A549 (cell line): ENCODE measurements around the gene MKNK2. TPM values are rescaled to one million over a fixed set of nuclear protein-coding genes. Genes with fewer than 3 reads are reported as not detected.

Experiments
- ATAC-seq, 2 experiments: fragments of 200-7000 bp in 1 of 2; fragments of >200 bp in 1 of 2; cut with Nextera tagmentation in 1 of 2; cut with Tn5 transposase in 1 of 2; 3 replicates each; pipeline versions ENCODE4 v1.8.0 to v1.9.1; 2018 to 2020; ENCODE audit warnings: mild to moderate bottlenecking in 1 of 2, moderate library complexity in 1 of 2
- CTCF ChIA-PET: fragments of 300-600 bp; sonication (Branson Sonifier 250); formaldehyde crosslinking; extraction: SDS; loops from one replicate; lab custom pipeline; 2021; ENCODE audit warnings: antibody characterized with exemption, inconsistent platforms; lab: Yijun Ruan, JAX
- POLR2A ChIA-PET: fragments of 350-600 bp; formaldehyde crosslinking; extraction: SDS; loops from one replicate; lab custom pipeline; 2021; ENCODE audit warnings: antibody characterized with exemption, inconsistent platforms; lab: Yijun Ruan, JAX
- DNase-seq, 2 experiments: peaks; one replicate each; pipeline versions ENCODE4 v3.0.0 to v3.0.0-alpha.2; 2011 to 2016; ENCODE audit warnings: low read depth in 1 of 2, low spot score in 1 of 2
- FAIRE-seq: peaks from 2 replicates; lab custom pipeline; 2011; peaks lifted over from hg19 to GRCh38; lab: Jason Lieb, UNC
- H3K27ac ChIP-seq, 2 experiments: fragments of >200 bp; sonication (Bioruptor Twin); formaldehyde crosslinking; 3 replicates each; pipeline ENCODE4 v1.5.1; 2016 to 2017
- H3K4me1 ChIP-seq: fragments of >200 bp; sonication (Bioruptor Twin); formaldehyde crosslinking; 3 replicates; pipeline ENCODE4 v1.6.1; 2016
- H3K4me2 ChIP-seq: fragments of >200 bp; sonication (Bioruptor Twin); formaldehyde crosslinking; 3 replicates; pipeline ENCODE4 v1.6.1; 2016
- H3K4me3 ChIP-seq: fragments of >200 bp; sonication (Bioruptor Twin); formaldehyde crosslinking; 3 replicates; pipeline ENCODE4 v1.5.1; 2016
- H3K9me3 ChIP-seq: fragments of >200 bp; sonication (Bioruptor Twin); formaldehyde crosslinking; 3 replicates; pipeline ENCODE4 v1.6.1; 2016
- ATOH8 ChIP-seq: fragments of 250-450 bp; sonication (Bioruptor Pico); IDR thresholded peaks from 2 replicates; pipeline ENCODE4 v1.5.0; 2020; ENCODE audit warnings: low read depth, mild to moderate bottlenecking, moderate library complexity
- BCL3 ChIP-seq: fragments of >200 bp; sonication (Bioruptor Twin); formaldehyde crosslinking; IDR thresholded peaks from 3 replicates; pipeline ENCODE4 v1.6.1; 2016
- CBX8 ChIP-seq: fragments of 200-600 bp; sonication (generic); IDR thresholded peaks from 2 replicates; pipeline ENCODE4 v1.6.1; 2016
- CEBPB ChIP-seq, 2 experiments: fragments of >200 bp in 1 of 2; sonication (Bioruptor Twin) in 1 of 2; formaldehyde crosslinking in 1 of 2; IDR thresholded peaks; 2 replicates each; pipeline ENCODE4 v1.6.1; 2012 to 2016
- E2F6 ChIP-seq: IDR thresholded peaks from 2 replicates; pipeline ENCODE4 v1.6.1; 2012; ENCODE audit warnings: low read depth, borderline replicate concordance
- EHF ChIP-seq: fragments of 250-450 bp; sonication (Bioruptor Pico); IDR thresholded peaks from 2 replicates; pipeline ENCODE4 v1.5.0; 2020; ENCODE audit warnings: mild to moderate bottlenecking
- FOSL2 ChIP-seq, 2 experiments: fragments of 450-650 bp in 1 of 2; fragments of >200 bp in 1 of 2; sonication (Bioruptor Twin) in 1 of 2; formaldehyde crosslinking; IDR thresholded peaks; 2 replicates each; pipeline versions ENCODE4 v1.5.0 to v1.6.1; 2016 to 2020; ENCODE audit warnings: mild to moderate bottlenecking in 1 of 2, moderate library complexity in 1 of 2
- HEYL ChIP-seq: fragments of 250-450 bp; sonication (Bioruptor Pico); IDR thresholded peaks from 2 replicates; pipeline ENCODE4 v1.8.0; 2021; ENCODE audit warnings: mild to moderate bottlenecking, moderate library complexity
- HOXA7 ChIP-seq: fragments of 250-450 bp; sonication (Bioruptor Pico); IDR thresholded peaks from 2 replicates; pipeline ENCODE4 v1.5.0; 2020; ENCODE audit warnings: mild to moderate bottlenecking, moderate library complexity
- JUN ChIP-seq, 2 experiments: fragments of >200 bp; sonication (Bioruptor Twin); formaldehyde crosslinking; IDR thresholded peaks; 2 replicates in 1 of 2; 3 replicates in 1 of 2; pipeline ENCODE4 v1.6.1; 2016 to 2017
- JUNB ChIP-seq: fragments of >200 bp; sonication (Bioruptor Twin); formaldehyde crosslinking; IDR thresholded peaks from 2 replicates; pipeline ENCODE4 v1.6.1; 2016
- MAFK ChIP-seq: fragments of 450-650 bp; IDR thresholded peaks from 2 replicates; pipeline ENCODE4 v1.6.1; 2014; ENCODE audit not compliant: partially characterized antibody
- MAX ChIP-seq: IDR thresholded peaks from 2 replicates; pipeline ENCODE4 v1.6.1; 2012
- MAZ ChIP-seq: fragments of 150-350 bp; IDR thresholded peaks from 2 replicates; pipeline ENCODE4 v1.6.1; 2014; ENCODE audit warnings: antibody characterized with exemption, low read depth, low read length, borderline replicate concordance
- PBX3 ChIP-seq: IDR thresholded peaks from 2 replicates; pipeline ENCODE4 v1.6.1; 2012
- POLR2A ChIP-seq: IDR thresholded peaks from 2 replicates; pipeline ENCODE4 v1.6.1; 2012; ENCODE audit warnings: mild to moderate bottlenecking, low read length
- RFX5 ChIP-seq: fragments of 450-650 bp; IDR thresholded peaks from 2 replicates; pipeline ENCODE4 v1.7.1; 2014; ENCODE audit warnings: antibody characterized with exemption, mild to moderate bottlenecking, moderate library complexity
- SMC3 ChIP-seq: fragments of >200 bp; sonication (Bioruptor Twin); formaldehyde crosslinking; IDR thresholded peaks from 3 replicates; pipeline ENCODE4 v1.6.1; 2018; ENCODE audit warnings: inconsistent platforms
- TP53 ChIP-seq: fragments of 250-450 bp; sonication (Bioruptor Pico); IDR thresholded peaks from 2 replicates; pipeline ENCODE4 v1.5.0; 2021; ENCODE audit warnings: mild to moderate bottlenecking, moderate library complexity
- USF2 ChIP-seq: fragments of 450-650 bp; IDR thresholded peaks from 2 replicates; pipeline ENCODE4 v1.6.1; 2014; ENCODE audit warnings: antibody characterized with exemption
- ZSCAN20 ChIP-seq: fragments of 250-450 bp; sonication (Bioruptor Pico); IDR thresholded peaks from 2 replicates; pipeline ENCODE4 v1.8.0; 2022; ENCODE audit warnings: mild to moderate bottlenecking, moderate library complexity
- WGBS: methylation state at CpG from one replicate; pipeline ENCODE4 v1.1.6; 2017; ENCODE audit errors: missing lambda C conversion rate; 5-methylcytosine and 5-hydroxymethylcytosine counted together
- polyA plus RNA-seq, 4 experiments: library from polyadenylated mRNA; depleted of rRNA in 3 of 4; stranded (reverse); fragments of >200 nt; fragmentation: RNase III in 1 of 4; extraction: RNeasy Plus Mini Kit Qiagen cat#74134 plus additional on column Dnase treatment in 1 of 4; gene quantifications; 2 replicates in 3 of 4; 3 replicates in 1 of 4; pipeline ENCODE4 v1.2.3, GENCODE V29; 2011 to 2017

The MKNK2 gene
- polyA plus RNA-seq, 2 of the 4 experiments (the other 2 are of a cell fraction), result 48.3 to 56.7 TPM

- peak overlapping the region; percentile 51 for H3K4me3 ChIP-seq
- CTCF ChIA-PET, result interaction anchor here (2.5 kb wide), 1 partner anchor 8 kb away, joined by 9 read pairs; no protein-coding TSS in a partner anchor
- no peaks in the 10 kb centered on the region for H3K9me3 ChIP-seq
- TF ChIP-seq RFX5 (peak; percentile 88), HOXA7 (CRISPR knock-in tag) (no peak), TP53 (no peak), ATOH8 (no peak), MAX (peak; percentile 61; the same call in 1 of the 2 replicates), PBX3 (no peak), JUN (IDR thresholded peaks at IDR 0.05) (0 out of 5 replicates have a peak, but pooled peaks of 1 of the 2 experiments have one; percentile 12), FOSL2 (IDR thresholded peaks at IDR 0.05) (no peak), FOSL2 (CRISPR knock-in tag; IDR thresholded peaks at IDR 0.05) (no peak), MAZ (no peak), ZSCAN20 (CRISPR knock-in tag) (no peak), POLR2A (peak; percentile 44; the same call in 1 of the 2 replicates), CEBPB (IDR thresholded peaks at IDR 0.05) (0 out of 4 replicates have a peak, but pooled peaks of 1 of the 2 experiments have one; percentile 13), JUNB (no peak), BCL3 (0 out of 3 replicates have a peak, but pooled peaks have one; percentile 12), SMC3 (0 out of 3 replicates have a peak, but pooled peaks have one; percentile 9), EHF (no peak)
- DNase-seq (peak; percentile 79 to 98), ATAC-seq (peak; percentile 52 to 74), FAIRE-seq (no peak)
- H3K4me1 ChIP-seq, result peaks cover 47% of the 10 kb centered on the region
- H3K27ac ChIP-seq, result peak overlapping the region; percentile 99 to 100
- WGBS, result 6% methylated on average over 17 of the region's 50 CpGs
- POLR2A ChIA-PET, result interaction anchor here (0.5 to 2.8 kb wide), 3 partner anchors 10 to 252 kb away, joined by 3 to 13 read pairs (median 5); no protein-coding TSS in a partner anchor
- H3K4me2 ChIP-seq, result peak overlapping the region; percentile 99
These were observed 10.7 kb upstream of the MKNK2 start for GRCh38 chr19:2061495-2062388.

GRCh38 chr19:2060884-2061494, 9.9 kb upstream of the MKNK2 start:
- CTCF ChIA-PET, result interaction anchor here (2.5 kb wide), 1 partner anchor 9 kb away, joined by 9 read pairs; no protein-coding TSS in a partner anchor
- POLR2A ChIA-PET, result interaction anchor here (0.5 to 2.8 kb wide), 3 partner anchors 8 to 29 kb away, joined by 3 to 13 read pairs (median 6); no protein-coding TSS in a partner anchor

More at GRCh38 chr19:2060884-2061494, 9.9 kb upstream of the MKNK2 start:
- FAIRE-seq (no peak), DNase-seq (peak in 1 of 2 experiments; percentile 74), ATAC-seq (peak; percentile 28 to 42; a peak in 5 of 6 replicates)
- Histone ChIP-seq H3K4me3 (peak overlapping the region; percentile 50), H3K4me1 (peaks cover 52% of the 10 kb centered on the region), H3K27ac (peak overlapping the region; percentile 99 to 100)
- WGBS, result 5% methylated on average over 8 of the region's 55 CpGs
- TF ChIP-seq MAX (0 out of 2 replicates have a peak, but pooled peaks have one; percentile 51), USF2 (no peak), HOXA7 (CRISPR knock-in tag) (no peak), E2F6 (peak; percentile 29; the same call in 1 of the 2 replicates), FOSL2 (IDR thresholded peaks at IDR 0.05) (no peak), FOSL2 (CRISPR knock-in tag; IDR thresholded peaks at IDR 0.05) (peak; percentile 41; the same call in 1 of the 2 replicates), CBX8 (no peak), MAFK (peak; percentile 7), JUN (IDR thresholded peaks at IDR 0.05) (peak; percentile 34 to 59), BCL3 (0 out of 3 replicates have a peak, but pooled peaks have one; percentile 50), HEYL (CRISPR knock-in tag) (no peak), ZSCAN20 (CRISPR knock-in tag) (no peak), SMC3 (no peak)
- TF ChIP-seq, all 56 proteins: peak for 6
- Histone ChIP-seq H3K9me3 (no peaks in the 10 kb centered on the region), H3K4me2 (peak overlapping the region; percentile 99)
